Measurements from ENCODE around the gene PTPN4. TPM values are rescaled to one million over a fixed set of nuclear protein-coding genes. Genes with fewer than 3 reads are reported as not detected.

Gene PTPN4
- total and polyA plus RNA-seq, 10 of the 15 experiments (the other 5 are each of a cell fraction or from before 2014, with no cell fraction given): 5.0 to 29.7 (median 23.7) TPM

- ChIA-PET RAD21 (ENCODE audit: unreplicated experiment) (no interaction called here), SMC1A (ENCODE audit: uncharacterized antibody, unreplicated experiment) (no interaction called here), CTCF (interaction anchor here (1.0 to 3.3 kb wide), 2 partner anchors 11 to 461 kb away, joined by 3 to 9 read pairs; no protein-coding TSS in a partner anchor), POLR2A (no interaction called here)
- in situ Hi-C loops (cut with MboI): no loop called here
- no peak for TF ChIP-seq SKIL (IDR thresholded peaks at IDR 0.05; ENCODE audit: low read depth, poor library complexity, severe bottlenecking)
- intact Hi-C loops (cut with micrococcal nuclease; ENCODE audit: unreplicated experiment): no loop called here
- 43% methylated on average over 7 of the region's 7 CpGs for WGBS (ENCODE audit: insufficient coverage, insufficient replicate concordance, low lambda C conversion rate, missing lambda C conversion rate)
- no peak for FAIRE-seq
- Histone ChIP-seq H3K27me3 (replicated peaks in 1 of 2; ENCODE audit: control insufficient read depth in 2 of 2, insufficient read depth in 2 of 2, low read length in 1 of 2) (no peaks in the 10 kb centered on the region), H3K4me1 (ENCODE audit: control insufficient read depth, insufficient read depth, low read length) (no peaks in the 10 kb centered on the region), H3K9ac (ENCODE audit: control insufficient read depth, insufficient read depth, low read length) (no peak overlapping the region), H3K79me2 (ENCODE audit: control insufficient read depth, insufficient read depth, low read length) (no peaks in the 10 kb centered on the region), H3K36me3 (ENCODE audit: control insufficient read depth in 2 of 2, insufficient read depth in 2 of 2, low read length in 1 of 2) (no peaks in the 10 kb centered on the region), H3K4me3 (no peak overlapping the region), H2AFZ (ENCODE audit: control insufficient read depth, low read depth, low read length) (no peak overlapping the region), H3K4me2 (ENCODE audit: control insufficient read depth, insufficient read depth) (no peak overlapping the region), H3K27ac (ENCODE audit: control insufficient read depth, insufficient read depth) (no peak overlapping the region), H4K20me1 (ENCODE audit: control insufficient read depth, insufficient read depth) (no peaks in the 10 kb centered on the region), H3K9me3 (replicated peaks; ENCODE audit: control insufficient read depth, insufficient read depth, low read length) (no peaks in the 10 kb centered on the region)
- DNase-seq (ENCODE audit: low read depth, low spot score): no peak
- BruUV-seq (replicated peaks): no TSS peak
- ATAC-seq: no peak
These were observed 45.8 kb upstream of the PTPN4 start for GRCh38 chr2:119713819-119714490.

- BruUV-seq (replicated peaks): no TSS peak
- CTCF ChIA-PET: interaction anchor here (3.3 kb wide), 1 partner anchor 12 kb away, joined by 9 read pairs; no protein-coding TSS in a partner anchor
- DNase-seq (ENCODE audit: low read depth, low spot score): no peak
- H3K4me3 ChIP-seq: no peak overlapping the region
- no peak overlapping the region for H3K9ac ChIP-seq (ENCODE audit: control insufficient read depth, insufficient read depth, low read length)
- H4K20me1 ChIP-seq (ENCODE audit: control insufficient read depth, insufficient read depth): no peaks in the 10 kb centered on the region
- intact Hi-C loops (cut with micrococcal nuclease; ENCODE audit: unreplicated experiment): no loop called here
- ATAC-seq: no peak
- no peak overlapping the region for H2AFZ ChIP-seq (ENCODE audit: control insufficient read depth, low read depth, low read length)
- 72% methylated on average over 23 of the region's 23 CpGs for WGBS (ENCODE audit: insufficient coverage, insufficient replicate concordance, low lambda C conversion rate, missing lambda C conversion rate)
- H3K4me1 ChIP-seq (ENCODE audit: control insufficient read depth, insufficient read depth, low read length): no peaks in the 10 kb centered on the region
- no peaks in the 10 kb centered on the region for H3K9me3 ChIP-seq (replicated peaks; ENCODE audit: control insufficient read depth, insufficient read depth, low read length)
- no peaks in the 10 kb centered on the region for H3K27me3 ChIP-seq (replicated peaks in 1 of 2; ENCODE audit: control insufficient read depth in 2 of 2, insufficient read depth in 2 of 2, low read length in 1 of 2)
- SMC1A ChIA-PET (ENCODE audit: uncharacterized antibody, unreplicated experiment): no interaction called here
- POLR2A ChIA-PET: no interaction called here
- no peak for FAIRE-seq
- H3K79me2 ChIP-seq (ENCODE audit: control insufficient read depth, insufficient read depth, low read length): no peaks in the 10 kb centered on the region
- H3K4me2 ChIP-seq (ENCODE audit: control insufficient read depth, insufficient read depth): no peak overlapping the region
- no peaks in the 10 kb centered on the region for H3K36me3 ChIP-seq (ENCODE audit: control insufficient read depth in 2 of 2, insufficient read depth in 2 of 2, low read length in 1 of 2)
- RAD21 ChIA-PET (ENCODE audit: unreplicated experiment): no interaction called here
- in situ Hi-C loops (cut with MboI): no loop called here
- H3K27ac ChIP-seq (ENCODE audit: control insufficient read depth, insufficient read depth): no peak overlapping the region
- TF ChIP-seq SUZ12 (IDR thresholded peaks at IDR 0.05; ENCODE audit: unreplicated experiment) (no peak), YY1 (IDR thresholded peaks at IDR 0.05; ENCODE audit: low read depth, low read length) (no peak), NR2F1 (conservative IDR thresholded peaks at IDR 0.05) (no peak), BHLHE40 (IDR thresholded peaks at IDR 0.05; ENCODE audit: borderline replicate concordance in 1 of 2, low read depth in 2 of 2, low read length in 1 of 2) (no peak), SIX5 (IDR thresholded peaks at IDR 0.05; ENCODE audit: low read depth, low read length, severe bottlenecking) (no peak)
- TF ChIP-seq, protein P1, sequence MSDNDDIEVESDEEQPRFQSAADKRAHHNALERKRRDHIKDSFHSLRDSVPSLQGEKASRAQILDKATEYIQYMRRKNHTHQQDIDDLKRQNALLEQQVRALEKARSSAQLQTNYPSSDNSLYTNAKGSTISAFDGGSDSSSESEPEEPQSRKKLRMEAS (IDR thresholded peaks at IDR 0.05; ENCODE audit: low read depth, low read length): no peak
- TF ChIP-seq, protein P2, sequence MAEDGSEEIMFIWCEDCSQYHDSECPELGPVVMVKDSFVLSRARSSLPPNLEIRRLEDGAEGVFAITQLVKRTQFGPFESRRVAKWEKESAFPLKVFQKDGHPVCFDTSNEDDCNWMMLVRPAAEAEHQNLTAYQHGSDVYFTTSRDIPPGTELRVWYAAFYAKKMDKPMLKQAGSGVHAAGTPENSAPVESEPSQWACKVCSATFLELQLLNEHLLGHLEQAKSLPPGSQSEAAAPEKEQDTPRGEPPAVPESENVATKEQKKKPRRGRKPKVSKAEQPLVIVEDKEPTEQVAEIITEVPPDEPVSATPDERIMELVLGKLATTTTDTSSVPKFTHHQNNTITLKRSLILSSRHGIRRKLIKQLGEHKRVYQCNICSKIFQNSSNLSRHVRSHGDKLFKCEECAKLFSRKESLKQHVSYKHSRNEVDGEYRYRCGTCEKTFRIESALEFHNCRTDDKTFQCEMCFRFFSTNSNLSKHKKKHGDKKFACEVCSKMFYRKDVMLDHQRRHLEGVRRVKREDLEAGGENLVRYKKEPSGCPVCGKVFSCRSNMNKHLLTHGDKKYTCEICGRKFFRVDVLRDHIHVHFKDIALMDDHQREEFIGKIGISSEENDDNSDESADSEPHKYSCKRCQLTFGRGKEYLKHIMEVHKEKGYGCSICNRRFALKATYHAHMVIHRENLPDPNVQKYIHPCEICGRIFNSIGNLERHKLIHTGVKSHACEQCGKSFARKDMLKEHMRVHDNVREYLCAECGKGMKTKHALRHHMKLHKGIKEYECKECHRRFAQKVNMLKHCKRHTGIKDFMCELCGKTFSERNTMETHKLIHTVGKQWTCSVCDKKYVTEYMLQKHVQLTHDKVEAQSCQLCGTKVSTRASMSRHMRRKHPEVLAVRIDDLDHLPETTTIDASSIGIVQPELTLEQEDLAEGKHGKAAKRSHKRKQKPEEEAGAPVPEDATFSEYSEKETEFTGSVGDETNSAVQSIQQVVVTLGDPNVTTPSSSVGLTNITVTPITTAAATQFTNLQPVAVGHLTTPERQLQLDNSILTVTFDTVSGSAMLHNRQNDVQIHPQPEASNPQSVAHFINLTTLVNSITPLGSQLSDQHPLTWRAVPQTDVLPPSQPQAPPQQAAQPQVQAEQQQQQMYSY (CRISPR knock-in tag; IDR thresholded peaks at IDR 0.05): no peak
These were observed 44.1 kb upstream of the PTPN4 start for GRCh38 chr2:119715409-119716283.

Data from GM12878 (cell line).